ENCODE measurements around the gene RNU1-4.
"Not testable (repeated sequence)": the region's sequence is repeated elsewhere in the genome, so short reads cannot be mapped to it uniquely, and the experiment has no call there.

RNU1-4 gene

GRCh38 chr1:16728243-16728949, 11.9 kb upstream of the RNU1-4 start:
- not testable (repeated sequence) for DNase-seq (ENCODE audit: low read depth)

- not testable (repeated sequence) for DNase-seq (ENCODE audit: low read depth)
Observed at GRCh38 chr1:16732254-16732896, 7.9 kb upstream of the RNU1-4 start.

GRCh38 chr1:16741230-16741629, 914 bp downstream of the RNU1-4 start:
- DNase-seq (ENCODE audit: low read depth): not testable (repeated sequence)

GRCh38 chr1:16747660-16748059, 7.3 kb downstream of the RNU1-4 start:
- not testable (repeated sequence) for DNase-seq (ENCODE audit: low read depth)

- DNase-seq (ENCODE audit: low read depth): not testable (repeated sequence)
Observed at GRCh38 chr1:16748710-16749109, 8.4 kb downstream of the RNU1-4 start.

GRCh38 chr1:16749910-16750888, 9.9 kb downstream of the RNU1-4 start:
- not testable (repeated sequence) for DNase-seq (ENCODE audit: low read depth)

- DNase-seq (ENCODE audit: low read depth): not testable (repeated sequence)
Observed at GRCh38 chr1:16752770-16753169, 12.5 kb downstream of the RNU1-4 start.

GRCh38 chr1:16755385-16755784, 15.1 kb downstream of the RNU1-4 start:
- not testable (repeated sequence) for DNase-seq (ENCODE audit: low read depth)

- DNase-seq (ENCODE audit: low read depth): not testable (repeated sequence)
Observed at GRCh38 chr1:16755932-16756331, 15.6 kb downstream of the RNU1-4 start.

GRCh38 chr1:16757574-16757973, 17.3 kb downstream of the RNU1-4 start:
- DNase-seq (ENCODE audit: low read depth): not testable (repeated sequence)

GRCh38 chr1:16758060-16758459, 17.7 kb downstream of the RNU1-4 start:
- not testable (repeated sequence) for DNase-seq (ENCODE audit: low read depth)

- DNase-seq (ENCODE audit: low read depth): not testable (repeated sequence)
Observed at GRCh38 chr1:16759041-16759493, 18.8 kb downstream of the RNU1-4 start.

- DNase-seq (ENCODE audit: low read depth): not testable (repeated sequence)
Observed at GRCh38 chr1:16759650-16760455, 19.5 kb downstream of the RNU1-4 start.

- DNase-seq (ENCODE audit: low read depth): not testable (repeated sequence)
Observed at GRCh38 chr1:16760456-16760765, 20.1 kb downstream of the RNU1-4 start.

- DNase-seq (ENCODE audit: low read depth): not testable (repeated sequence)
Observed at GRCh38 chr1:16760801-16761200, 20.5 kb downstream of the RNU1-4 start.

GRCh38 chr1:16764248-16764819, 24.0 kb downstream of the RNU1-4 start:
- not testable (repeated sequence) for DNase-seq (ENCODE audit: low read depth)

- not testable (repeated sequence) for DNase-seq (ENCODE audit: low read depth)
Observed at GRCh38 chr1:16764820-16765655, 24.7 kb downstream of the RNU1-4 start.

- DNase-seq (ENCODE audit: low read depth): not testable (repeated sequence)
Observed at GRCh38 chr1:16765731-16766605, 25.7 kb downstream of the RNU1-4 start.

- DNase-seq (ENCODE audit: low read depth): not testable (repeated sequence)
Observed at GRCh38 chr1:16766689-16767256, 26.5 kb downstream of the RNU1-4 start.
